OCI-LY1 (cell line): Measurements from ENCODE around the gene KRT17.
"Not testable (repeated sequence)": the region's sequence is repeated elsewhere in the genome, so short reads cannot be mapped to it uniquely, and the experiment has no call there.

ENCODE experiments used
- H2AFZ ChIP-seq: fragments of 200-600 bp; sonication (generic), shearing (Covaris generic); 2 replicates; pipeline ENCODE4 v1.6.0; 2014; ENCODE audit warnings: antibody characterized with exemption, mild to moderate bottlenecking, low read length
- H3F3A ChIP-seq: fragments of 200-600 bp; sonication (generic), shearing (Covaris generic); 2 replicates; pipeline ENCODE4 v1.6.0; 2014; ENCODE audit warnings: mild to moderate bottlenecking, antibody characterized with exemption, low read length, moderate library complexity; ENCODE audit not compliant: insufficient read depth
- H3K27ac ChIP-seq: fragments of 200-600 bp; sonication (generic); 2 replicates; pipeline ENCODE4 v1.5.1; 2014; ENCODE audit warnings: low read length, mixed run types, mild to moderate bottlenecking, low read depth; ENCODE audit not compliant: poor library complexity, severe bottlenecking
- H3K27me3 ChIP-seq: fragments of 200-600 bp; sonication (generic); 2 replicates; pipeline ENCODE4 v1.6.0; 2014; ENCODE audit warnings: antibody characterized with exemption, mild to moderate bottlenecking, low read length, moderate library complexity; ENCODE audit not compliant: insufficient read depth
- H3K36me3 ChIP-seq: fragments of 200-600 bp; sonication (generic); 2 replicates; pipeline ENCODE4 v1.6.1; 2014; ENCODE audit warnings: mild to moderate bottlenecking, antibody characterized with exemption, low read length, moderate library complexity, mixed read lengths; ENCODE audit not compliant: insufficient read depth
- H3K4me1 ChIP-seq: fragments of 200-600 bp; sonication (generic); 2 replicates; pipeline ENCODE4 v1.5.1; 2014; ENCODE audit warnings: mild to moderate bottlenecking, low read length, moderate library complexity; ENCODE audit not compliant: insufficient read depth, severe bottlenecking
- H3K4me2 ChIP-seq: fragments of 200-600 bp; sonication (generic), shearing (Covaris generic); 2 replicates; pipeline ENCODE4 v1.6.1; 2014; ENCODE audit warnings: low read length
- H3K4me3 ChIP-seq: fragments of 200-600 bp; sonication (generic); 2 replicates; pipeline ENCODE4 v1.5.1; 2014; ENCODE audit warnings: low read length, low read depth, mild to moderate bottlenecking, mixed read lengths; ENCODE audit not compliant: poor library complexity, severe bottlenecking
- H3K79me2 ChIP-seq: fragments of 200-600 bp; shearing (Covaris generic); 2 replicates; pipeline ENCODE4 v1.6.1; 2016; ENCODE audit warnings: mixed run types, low read length, mixed read lengths; ENCODE audit not compliant: insufficient read depth
- H3K9ac ChIP-seq: fragments of 200-600 bp; sonication (generic), shearing (Covaris generic); 2 replicates; pipeline ENCODE4 v1.6.1; 2014; ENCODE audit warnings: mild to moderate bottlenecking, low read length, mixed read lengths
- H3K9me2 ChIP-seq: fragments of 200-600 bp; sonication (generic), shearing (Covaris generic); 2 replicates; pipeline ENCODE4 v1.6.1; 2014; ENCODE audit warnings: low read depth, mild to moderate bottlenecking, low read length, mixed read lengths
- H3K9me3 ChIP-seq: fragments of 200-600 bp; shearing (Covaris generic); 2 replicates; pipeline ENCODE4 v1.6.1; 2014; ENCODE audit warnings: low read length, mixed read lengths
- H4K20me1 ChIP-seq: fragments of 200-600 bp; sonication (generic), shearing (Covaris generic); 2 replicates; pipeline ENCODE4 v1.6.0; 2016; ENCODE audit warnings: mild to moderate bottlenecking, low read length; ENCODE audit not compliant: insufficient read depth
- EZH2 ChIP-seq: fragments of 200-600 bp; sonication (generic), shearing (Covaris generic); IDR thresholded peaks from 2 replicates; pipeline ENCODE4 v1.8.0; 2017; ENCODE audit warnings: borderline replicate concordance, mixed run types, mild to moderate bottlenecking, antibody characterized with exemption, low read length, moderate library complexity, mixed read lengths
- TF ChIP-seq, protein P1 (sequence below): fragments of 200-600 bp; sonication (generic), shearing (Covaris generic); IDR thresholded peaks from 2 replicates; pipeline ENCODE4 v1.5.1; 2017; ENCODE audit warnings: mild to moderate bottlenecking, antibody characterized with exemption, low read length, moderate library complexity, mixed read lengths

KRT17 gene

DNA sequence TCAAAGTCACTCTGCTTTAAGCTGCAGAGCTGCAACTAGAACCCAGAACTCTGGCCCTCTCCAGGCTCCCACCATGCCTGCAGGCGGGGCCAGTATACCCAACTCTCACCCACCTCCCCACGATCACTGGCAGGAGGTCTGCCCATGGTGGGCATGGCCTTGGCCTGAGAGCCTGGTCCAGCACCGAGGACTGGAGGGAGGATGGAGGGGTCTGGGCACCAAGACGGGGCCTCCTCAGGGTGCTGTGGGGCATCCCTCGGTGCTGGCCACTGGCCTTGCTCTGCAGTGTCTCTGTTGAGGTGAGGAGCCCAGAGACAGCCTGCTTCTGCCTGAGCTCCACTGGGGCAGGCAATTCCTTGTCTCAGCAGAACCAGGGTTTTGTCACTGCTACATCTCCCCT lies 10.3 kb downstream of the KRT17 start:
- Histone ChIP-seq H3K4me2 (no peak overlapping the region), H3K9me2 (no peaks in the 10 kb centered on the region), H3K79me2 (no peaks in the 10 kb centered on the region), H3K27me3 (no peaks in the 10 kb centered on the region), H3K36me3 (no peaks in the 10 kb centered on the region), H4K20me1 (no peaks in the 10 kb centered on the region), H3K4me3 (no peak overlapping the region), H3K4me1 (no peaks in the 10 kb centered on the region), H3K9me3 (no peaks in the 10 kb centered on the region), H3F3A (no peaks in the 10 kb centered on the region), H3K27ac (no peak overlapping the region), H2AFZ (no peak overlapping the region), H3K9ac (no peak overlapping the region)
- TF ChIP-seq, protein P1, sequence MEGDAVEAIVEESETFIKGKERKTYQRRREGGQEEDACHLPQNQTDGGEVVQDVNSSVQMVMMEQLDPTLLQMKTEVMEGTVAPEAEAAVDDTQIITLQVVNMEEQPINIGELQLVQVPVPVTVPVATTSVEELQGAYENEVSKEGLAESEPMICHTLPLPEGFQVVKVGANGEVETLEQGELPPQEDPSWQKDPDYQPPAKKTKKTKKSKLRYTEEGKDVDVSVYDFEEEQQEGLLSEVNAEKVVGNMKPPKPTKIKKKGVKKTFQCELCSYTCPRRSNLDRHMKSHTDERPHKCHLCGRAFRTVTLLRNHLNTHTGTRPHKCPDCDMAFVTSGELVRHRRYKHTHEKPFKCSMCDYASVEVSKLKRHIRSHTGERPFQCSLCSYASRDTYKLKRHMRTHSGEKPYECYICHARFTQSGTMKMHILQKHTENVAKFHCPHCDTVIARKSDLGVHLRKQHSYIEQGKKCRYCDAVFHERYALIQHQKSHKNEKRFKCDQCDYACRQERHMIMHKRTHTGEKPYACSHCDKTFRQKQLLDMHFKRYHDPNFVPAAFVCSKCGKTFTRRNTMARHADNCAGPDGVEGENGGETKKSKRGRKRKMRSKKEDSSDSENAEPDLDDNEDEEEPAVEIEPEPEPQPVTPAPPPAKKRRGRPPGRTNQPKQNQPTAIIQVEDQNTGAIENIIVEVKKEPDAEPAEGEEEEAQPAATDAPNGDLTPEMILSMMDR, result no peak
- TF ChIP-seq EZH2, result no peak

DNA sequence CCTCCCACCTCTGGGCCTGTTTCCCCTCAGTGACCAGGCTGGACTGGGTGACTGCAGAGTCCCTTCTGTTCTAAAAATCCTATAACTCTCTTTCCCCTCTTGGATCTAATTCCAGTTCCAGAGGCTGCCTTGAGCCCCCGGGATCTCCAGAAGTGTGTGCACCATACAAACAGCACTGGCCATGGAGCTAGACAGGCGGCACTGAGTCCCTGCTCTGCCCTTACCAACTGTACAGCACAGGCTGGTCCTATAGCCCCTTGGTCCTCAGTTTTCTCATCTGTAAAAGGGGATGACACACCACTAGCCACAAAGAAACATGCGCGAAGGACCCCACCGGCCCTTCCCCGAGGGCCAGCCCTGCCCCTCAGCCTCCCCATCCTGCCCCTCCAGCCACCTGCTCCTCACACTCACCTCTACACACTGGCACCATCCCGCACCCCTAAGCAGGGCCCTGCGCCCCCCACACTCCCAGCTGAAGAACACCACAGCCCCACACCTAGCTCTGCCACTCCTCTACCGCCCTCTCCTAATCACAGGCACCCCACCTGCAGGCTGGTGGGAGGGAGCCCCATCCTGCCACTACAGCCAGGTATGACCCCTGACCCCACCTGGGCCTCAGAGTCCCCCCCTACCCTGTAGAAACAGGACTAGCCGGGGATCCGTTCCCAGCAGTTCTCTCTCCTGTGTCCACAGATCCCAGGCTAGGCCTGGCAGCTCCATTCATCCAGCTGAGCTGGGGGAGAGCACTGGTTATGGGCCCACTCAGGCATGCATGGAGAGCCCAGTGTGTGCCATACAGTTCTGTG lies 10.9 kb downstream of the KRT17 start:
- TF ChIP-seq, protein P1, result no peak
- TF ChIP-seq EZH2, result no peak
- Histone ChIP-seq H3K4me1 (no peaks in the 10 kb centered on the region), H3K9me3 (no peaks in the 10 kb centered on the region), H3K27me3 (no peaks in the 10 kb centered on the region), H2AFZ (no peak overlapping the region), H3K27ac (no peak overlapping the region), H3K9me2 (no peaks in the 10 kb centered on the region), H4K20me1 (no peaks in the 10 kb centered on the region), H3K4me2 (no peak overlapping the region), H3F3A (no peaks in the 10 kb centered on the region), H3K36me3 (no peaks in the 10 kb centered on the region), H3K79me2 (no peaks in the 10 kb centered on the region), H3K9ac (no peak overlapping the region), H3K4me3 (no peak overlapping the region)

DNA sequence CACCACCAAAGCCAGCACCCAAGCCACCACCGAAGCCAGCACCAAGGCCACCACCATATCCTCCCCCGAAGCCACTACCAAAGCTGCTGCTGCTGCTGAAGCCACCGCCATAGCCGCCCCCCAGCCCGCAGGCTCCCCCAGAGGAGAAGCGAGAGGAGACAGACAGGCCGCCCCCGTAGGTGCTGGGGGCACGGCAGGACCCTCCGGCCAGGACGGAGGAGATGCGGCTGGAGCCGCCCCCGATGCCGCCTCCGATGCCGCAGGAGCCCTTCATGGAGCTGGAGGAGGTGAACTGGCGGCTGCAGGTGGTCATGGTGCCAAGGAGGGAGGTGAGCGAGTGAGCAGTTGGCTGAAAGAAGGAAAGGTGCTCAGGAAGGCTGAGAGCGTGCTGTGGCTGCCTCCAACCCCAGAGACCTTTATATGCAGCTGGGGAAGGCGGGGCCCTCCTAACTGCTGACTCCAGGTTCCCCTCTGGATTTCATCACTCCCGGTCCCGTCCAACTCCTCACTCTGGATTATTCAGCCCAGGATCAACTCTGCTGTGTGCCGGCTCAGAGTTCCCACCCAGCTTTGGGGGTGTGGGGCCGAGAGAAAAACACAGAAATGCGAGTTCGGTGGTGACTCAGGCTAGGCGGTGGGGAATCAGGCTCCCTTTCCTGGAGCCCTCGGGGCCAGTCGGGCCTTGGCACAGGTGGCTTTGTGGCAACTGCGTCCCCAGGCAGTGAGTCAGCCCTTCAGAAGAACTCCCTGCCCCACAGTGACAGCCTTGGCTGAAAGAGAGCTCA lies 11.8 kb downstream of the KRT17 start, which contains the start of gene KRT16:
TSS of gene KRT16 (minus strand) at position 392 of the 785 bp plus-strand sequence. CDS start at position 313, 79 bp downstream.
- H2AFZ ChIP-seq, H4K20me1 ChIP-seq, H3K4me3 ChIP-seq, H3K36me3 ChIP-seq, H3F3A ChIP-seq, H3K27me3 ChIP-seq, H3K79me2 ChIP-seq, H3K27ac ChIP-seq, H3K4me2 ChIP-seq, H3K9ac ChIP-seq, H3K9me2 ChIP-seq, H3K4me1 ChIP-seq, H3K9me3 ChIP-seq: not testable (repeated sequence)
